ENCODE results near the gene HSPG2. TPM values are rescaled to one million over a fixed set of nuclear protein-coding genes. Genes with fewer than 3 reads are reported as not detected.

HSPG2 gene
- polyA plus RNA-seq, 1 donor from 2014 or later = 0.79 TPM

DNA sequence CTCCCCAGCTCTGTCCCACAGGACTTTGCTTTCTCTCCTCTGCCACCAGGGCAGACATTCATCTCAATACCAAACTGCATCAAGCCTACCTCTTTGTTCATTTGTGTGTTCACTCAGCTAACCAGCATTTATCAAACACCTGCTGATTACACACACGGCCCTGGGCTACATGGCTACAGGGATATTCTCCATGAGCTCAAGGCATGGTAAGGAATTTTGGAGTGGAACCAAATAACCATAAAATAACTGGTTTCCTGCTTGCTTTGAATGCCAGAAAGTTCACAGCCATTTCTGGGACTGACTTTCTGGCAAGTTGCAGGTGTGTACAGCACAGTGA is 70.4 kb downstream of the HSPG2 start:
- no peak overlapping the region for H2AFZ ChIP-seq (ENCODE audit: low read depth, low read length)
- no peaks in the 10 kb centered on the region for H4K20me1 ChIP-seq (ENCODE audit: insufficient read depth)
- no peak overlapping the region for H3K9ac ChIP-seq (ENCODE audit: low read length)
- no peak overlapping the region for H3K4me2 ChIP-seq (ENCODE audit: low read length)
- no peaks in the 10 kb centered on the region for H3K79me2 ChIP-seq (replicated peaks; ENCODE audit: insufficient read depth, low read length)
- no peaks in the 10 kb centered on the region for H3K36me3 ChIP-seq (ENCODE audit: insufficient read depth, low read length)
- H3F3A ChIP-seq (ENCODE audit: insufficient read depth, low read length, poor library complexity, severe bottlenecking) = no peaks in the 10 kb centered on the region
- no peak for TF ChIP-seq POLR2AphosphoS5 (IDR thresholded peaks at IDR 0.05)
- TF ChIP-seq, protein P1, sequence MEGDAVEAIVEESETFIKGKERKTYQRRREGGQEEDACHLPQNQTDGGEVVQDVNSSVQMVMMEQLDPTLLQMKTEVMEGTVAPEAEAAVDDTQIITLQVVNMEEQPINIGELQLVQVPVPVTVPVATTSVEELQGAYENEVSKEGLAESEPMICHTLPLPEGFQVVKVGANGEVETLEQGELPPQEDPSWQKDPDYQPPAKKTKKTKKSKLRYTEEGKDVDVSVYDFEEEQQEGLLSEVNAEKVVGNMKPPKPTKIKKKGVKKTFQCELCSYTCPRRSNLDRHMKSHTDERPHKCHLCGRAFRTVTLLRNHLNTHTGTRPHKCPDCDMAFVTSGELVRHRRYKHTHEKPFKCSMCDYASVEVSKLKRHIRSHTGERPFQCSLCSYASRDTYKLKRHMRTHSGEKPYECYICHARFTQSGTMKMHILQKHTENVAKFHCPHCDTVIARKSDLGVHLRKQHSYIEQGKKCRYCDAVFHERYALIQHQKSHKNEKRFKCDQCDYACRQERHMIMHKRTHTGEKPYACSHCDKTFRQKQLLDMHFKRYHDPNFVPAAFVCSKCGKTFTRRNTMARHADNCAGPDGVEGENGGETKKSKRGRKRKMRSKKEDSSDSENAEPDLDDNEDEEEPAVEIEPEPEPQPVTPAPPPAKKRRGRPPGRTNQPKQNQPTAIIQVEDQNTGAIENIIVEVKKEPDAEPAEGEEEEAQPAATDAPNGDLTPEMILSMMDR (IDR thresholded peaks at IDR 0.05; ENCODE audit: poor library complexity, severe bottlenecking) = no peak
- no peak for TF ChIP-seq EZH2 (IDR thresholded peaks at IDR 0.05; ENCODE audit: borderline replicate concordance, insufficient read depth, low read length, poor library complexity, severe bottlenecking)
- TF ChIP-seq EP300 (conservative IDR thresholded peaks at IDR 0.05; ENCODE audit: poor library complexity, severe bottlenecking) = no peak
- no peak for TF ChIP-seq MXI1 (conservative IDR thresholded peaks at IDR 0.05; ENCODE audit: poor library complexity, severe bottlenecking)
- TF ChIP-seq RAD21 (conservative IDR thresholded peaks at IDR 0.05) = no peak
- TF ChIP-seq SMC3 (conservative IDR thresholded peaks at IDR 0.05; ENCODE audit: poor library complexity) = no peak
- H3K9me2 ChIP-seq (ENCODE audit: insufficient read depth, low read length) = no peaks in the 10 kb centered on the region
- H3K9me3 ChIP-seq (ENCODE audit: low read length) = no peaks in the 10 kb centered on the region
- no peak overlapping the region for H3K4me3 ChIP-seq (ENCODE audit: low read length)
- no peaks in the 10 kb centered on the region for H3K27me3 ChIP-seq (ENCODE audit: insufficient read depth, low read depth, low read length)
- H3K27ac ChIP-seq (ENCODE audit: low read length) = no peak overlapping the region

DNA sequence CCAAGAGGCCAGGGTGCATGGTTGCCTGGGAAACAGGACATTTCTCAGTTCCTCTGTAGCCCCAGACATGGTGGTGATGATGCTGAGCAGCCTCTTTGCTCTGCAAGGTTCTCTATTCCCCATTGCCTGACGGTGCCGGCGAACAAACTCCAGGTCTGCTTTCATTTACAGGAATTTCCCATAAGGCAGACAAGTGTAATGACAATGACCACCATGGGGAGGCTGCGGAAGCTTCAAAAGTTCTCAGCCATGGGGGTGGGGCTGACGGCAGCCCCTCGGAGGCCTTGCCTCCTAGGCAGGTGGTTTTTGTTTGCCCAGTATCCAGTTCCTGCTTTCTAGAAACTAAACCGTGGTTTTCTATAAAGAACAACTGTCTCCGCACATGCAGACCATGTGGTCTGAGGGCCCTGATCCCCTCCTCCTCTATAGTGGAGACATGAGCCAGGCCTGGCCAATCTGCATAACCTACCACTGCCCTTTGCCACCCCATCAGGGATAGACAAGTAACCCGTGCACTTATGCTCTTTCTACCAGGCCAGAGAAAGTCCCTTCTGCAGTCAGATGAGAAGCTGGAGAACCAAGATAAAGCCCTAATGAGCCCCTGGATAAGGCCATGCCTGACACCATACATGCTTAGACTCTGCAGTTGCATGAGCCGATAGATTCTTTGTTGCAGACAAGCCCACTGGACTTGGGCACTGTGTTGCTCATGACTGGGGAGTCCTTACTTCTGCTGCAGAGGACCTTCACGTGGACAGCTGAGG is 71.0 kb downstream of the HSPG2 start:
- no peak overlapping the region for H2AFZ ChIP-seq (ENCODE audit: low read depth, low read length)
- H3K27ac ChIP-seq (ENCODE audit: low read length) = no peak overlapping the region
- TF ChIP-seq MXI1 (conservative IDR thresholded peaks at IDR 0.05; ENCODE audit: poor library complexity, severe bottlenecking) = no peak
- TF ChIP-seq, protein P2, sequence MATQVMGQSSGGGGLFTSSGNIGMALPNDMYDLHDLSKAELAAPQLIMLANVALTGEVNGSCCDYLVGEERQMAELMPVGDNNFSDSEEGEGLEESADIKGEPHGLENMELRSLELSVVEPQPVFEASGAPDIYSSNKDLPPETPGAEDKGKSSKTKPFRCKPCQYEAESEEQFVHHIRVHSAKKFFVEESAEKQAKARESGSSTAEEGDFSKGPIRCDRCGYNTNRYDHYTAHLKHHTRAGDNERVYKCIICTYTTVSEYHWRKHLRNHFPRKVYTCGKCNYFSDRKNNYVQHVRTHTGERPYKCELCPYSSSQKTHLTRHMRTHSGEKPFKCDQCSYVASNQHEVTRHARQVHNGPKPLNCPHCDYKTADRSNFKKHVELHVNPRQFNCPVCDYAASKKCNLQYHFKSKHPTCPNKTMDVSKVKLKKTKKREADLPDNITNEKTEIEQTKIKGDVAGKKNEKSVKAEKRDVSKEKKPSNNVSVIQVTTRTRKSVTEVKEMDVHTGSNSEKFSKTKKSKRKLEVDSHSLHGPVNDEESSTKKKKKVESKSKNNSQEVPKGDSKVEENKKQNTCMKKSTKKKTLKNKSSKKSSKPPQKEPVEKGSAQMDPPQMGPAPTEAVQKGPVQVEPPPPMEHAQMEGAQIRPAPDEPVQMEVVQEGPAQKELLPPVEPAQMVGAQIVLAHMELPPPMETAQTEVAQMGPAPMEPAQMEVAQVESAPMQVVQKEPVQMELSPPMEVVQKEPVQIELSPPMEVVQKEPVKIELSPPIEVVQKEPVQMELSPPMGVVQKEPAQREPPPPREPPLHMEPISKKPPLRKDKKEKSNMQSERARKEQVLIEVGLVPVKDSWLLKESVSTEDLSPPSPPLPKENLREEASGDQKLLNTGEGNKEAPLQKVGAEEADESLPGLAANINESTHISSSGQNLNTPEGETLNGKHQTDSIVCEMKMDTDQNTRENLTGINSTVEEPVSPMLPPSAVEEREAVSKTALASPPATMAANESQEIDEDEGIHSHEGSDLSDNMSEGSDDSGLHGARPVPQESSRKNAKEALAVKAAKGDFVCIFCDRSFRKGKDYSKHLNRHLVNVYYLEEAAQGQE (IDR thresholded peaks at IDR 0.05; ENCODE audit: borderline replicate concordance) = no peak
- TF ChIP-seq, protein P1 (IDR thresholded peaks at IDR 0.05; ENCODE audit: poor library complexity, severe bottlenecking) = no peak
- no peak for TF ChIP-seq TAF1 (IDR thresholded peaks at IDR 0.05; ENCODE audit: low read depth)
- TF ChIP-seq SMC3 (conservative IDR thresholded peaks at IDR 0.05; ENCODE audit: poor library complexity) = no peak
- TF ChIP-seq POLR2AphosphoS5 (IDR thresholded peaks at IDR 0.05) = no peak
- TF ChIP-seq EZH2 (IDR thresholded peaks at IDR 0.05; ENCODE audit: borderline replicate concordance, insufficient read depth, low read length, poor library complexity, severe bottlenecking) = no peak
- TF ChIP-seq RAD21 (conservative IDR thresholded peaks at IDR 0.05) = no peak
- TF ChIP-seq EP300 (conservative IDR thresholded peaks at IDR 0.05; ENCODE audit: poor library complexity, severe bottlenecking) = no peak
- H3K4me2 ChIP-seq (ENCODE audit: low read length) = no peak overlapping the region
- no peaks in the 10 kb centered on the region for H3K27me3 ChIP-seq (ENCODE audit: insufficient read depth, low read depth, low read length)
- no peaks in the 10 kb centered on the region for H4K20me1 ChIP-seq (ENCODE audit: insufficient read depth)
- H3K79me2 ChIP-seq (replicated peaks; ENCODE audit: insufficient read depth, low read length) = no peaks in the 10 kb centered on the region
- no peak overlapping the region for H3K9ac ChIP-seq (ENCODE audit: low read length)
- H3K9me2 ChIP-seq (ENCODE audit: insufficient read depth, low read length) = no peaks in the 10 kb centered on the region
- H3K4me3 ChIP-seq (ENCODE audit: low read length) = no peak overlapping the region
- H3K36me3 ChIP-seq (ENCODE audit: insufficient read depth, low read length) = no peaks in the 10 kb centered on the region
- H3K9me3 ChIP-seq (ENCODE audit: low read length) = no peaks in the 10 kb centered on the region
- no peaks in the 10 kb centered on the region for H3F3A ChIP-seq (ENCODE audit: insufficient read depth, low read length, poor library complexity, severe bottlenecking)

Data from neural cell (in vitro differentiated cells).